Esophagus muscularis mucosa (tissue), 3 donors: Measurements from ENCODE around the gene FREM2.

Source experiments
- CTCF ChIP-seq, 3 experiments: fragments of 200-600 bp in 2 of 3; fragments of 450-650 bp in 1 of 3; sonication (generic) in 2 of 3; IDR thresholded peaks; one replicate each; pipeline ENCODE4 v1.5.1; 2017 to 2019; ENCODE audit warnings: antibody characterized with exemption in 3 of 3, mild to moderate bottlenecking in 2 of 3, moderate library complexity in 1 of 3
- POLR2A ChIP-seq: fragments of 450-650 bp; IDR thresholded peaks from one replicate; pipeline ENCODE4 v1.6.1; 2017; ENCODE audit warnings: antibody characterized with exemption, moderate library complexity, mild to moderate bottlenecking, low read depth
- POLR2AphosphoS5 ChIP-seq, 2 donors: sonication (generic); formaldehyde crosslinking; IDR thresholded peaks; one replicate each; pipeline ENCODE4 v1.6.1; 2017; ENCODE audit warnings: antibody characterized with exemption in 2 of 2

- TF ChIP-seq POLR2AphosphoS5 (IDR thresholded peaks at IDR 0.05) (no peak), CTCF (IDR thresholded peaks at IDR 0.05) (no peak), POLR2A (no peak)
Observed at GRCh38 chr13:38814331-38814730, 127.5 kb downstream of the FREM2 start.
